GM19328 (cell line): Measurements from ENCODE around the gene BAZ1B.
"Not testable (repeated sequence)": the region's sequence is repeated elsewhere in the genome, so short reads cannot be mapped to it uniquely, and the experiment has no call there.

ENCODE experiments used
- ATAC-seq: cut with Tn5 transposase; IDR thresholded peaks from one replicate; pipeline ENCODE4 v1.9.1; 2021; ENCODE audit warnings: mild to moderate bottlenecking, moderate library complexity; ENCODE audit not compliant: unreplicated experiment

Gene BAZ1B

GRCh38 chr7:73427902-73428787 lies 93.9 kb downstream of the BAZ1B start:
- ATAC-seq, result no peak

DNA sequence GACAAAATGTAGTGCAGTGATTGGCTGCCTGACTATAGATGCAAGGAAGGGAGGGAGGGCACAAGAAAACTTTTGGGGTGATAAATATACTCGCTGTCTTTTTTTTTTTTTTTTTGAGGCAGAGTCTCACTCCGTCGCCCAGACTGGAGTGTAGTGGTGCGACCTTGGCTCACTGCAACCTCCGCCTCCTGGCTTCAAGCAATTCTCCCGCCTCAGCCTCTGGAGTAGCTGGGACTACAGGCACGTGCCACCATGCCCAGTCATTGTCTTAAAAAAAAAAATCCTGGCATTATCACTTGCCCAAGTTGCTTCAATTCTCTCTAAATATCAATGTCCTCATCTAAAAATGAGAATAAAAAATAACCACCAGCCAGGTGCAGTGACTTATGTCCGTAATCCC lies 96.1 kb downstream of the BAZ1B start:
- no peak for ATAC-seq

DNA sequence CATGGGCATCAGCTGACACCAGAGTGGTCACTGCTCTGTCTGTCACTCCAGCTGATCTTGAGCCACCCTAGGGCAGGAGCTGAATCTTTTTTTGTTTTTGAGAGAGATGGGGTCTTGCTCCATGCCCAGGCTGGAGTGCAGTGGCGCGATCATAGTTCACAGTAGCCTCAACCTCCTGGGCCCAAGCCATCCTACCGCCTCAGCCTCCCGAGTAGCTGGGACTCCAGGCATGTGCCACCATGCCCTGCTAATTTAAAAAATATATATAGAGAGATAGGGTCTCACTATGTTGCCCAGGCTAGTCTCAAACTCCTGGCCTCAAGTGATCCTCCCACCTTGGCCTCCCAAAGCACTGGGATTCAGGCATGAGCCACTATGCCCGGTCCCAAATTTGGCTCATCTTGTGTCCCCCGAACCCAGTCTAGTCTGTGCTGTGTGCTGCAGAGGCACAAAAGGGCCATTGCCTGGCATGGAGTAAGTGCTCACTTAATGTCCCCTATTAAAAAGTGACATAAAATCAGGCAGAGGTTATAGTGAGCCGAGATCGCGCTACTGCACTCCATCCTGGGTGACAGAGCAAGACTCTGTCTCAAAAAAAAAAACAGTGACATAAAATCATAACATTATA lies 96.6 kb downstream of the BAZ1B start:
- no peak for ATAC-seq

GRCh38 chr7:73424489-73424885 lies 97.6 kb downstream of the BAZ1B start:
- no peak for ATAC-seq

GRCh38 chr7:73423519-73424488 lies 98.3 kb downstream of the BAZ1B start:
- no peak for ATAC-seq

DNA sequence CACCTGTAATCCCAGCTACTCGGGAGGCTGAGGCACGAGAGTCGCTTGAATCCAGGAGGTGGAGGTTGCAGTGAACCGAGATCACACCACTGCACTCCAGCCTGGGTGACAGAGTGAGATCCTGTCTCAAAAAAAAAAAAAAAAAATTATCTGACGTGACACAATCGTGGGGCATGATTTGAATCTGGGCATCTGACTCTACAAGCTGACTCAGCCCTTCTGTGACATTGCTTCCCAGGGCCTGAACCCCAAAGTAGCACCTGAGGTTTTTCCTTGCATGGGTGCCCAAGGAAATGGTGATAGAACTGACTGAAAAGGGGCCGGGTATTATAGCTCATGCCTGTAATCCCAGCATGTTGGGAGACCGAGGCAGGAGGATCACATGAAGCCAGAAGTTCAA lies 101.5 kb downstream of the BAZ1B start:
- not testable (repeated sequence) for ATAC-seq

GRCh38 chr7:73420016-73420415 lies 102.1 kb downstream of the BAZ1B start:
- not testable (repeated sequence) for ATAC-seq

- no peak for ATAC-seq
Observed at GRCh38 chr7:73418113-73418703, 103.9 kb downstream of the BAZ1B start.

DNA sequence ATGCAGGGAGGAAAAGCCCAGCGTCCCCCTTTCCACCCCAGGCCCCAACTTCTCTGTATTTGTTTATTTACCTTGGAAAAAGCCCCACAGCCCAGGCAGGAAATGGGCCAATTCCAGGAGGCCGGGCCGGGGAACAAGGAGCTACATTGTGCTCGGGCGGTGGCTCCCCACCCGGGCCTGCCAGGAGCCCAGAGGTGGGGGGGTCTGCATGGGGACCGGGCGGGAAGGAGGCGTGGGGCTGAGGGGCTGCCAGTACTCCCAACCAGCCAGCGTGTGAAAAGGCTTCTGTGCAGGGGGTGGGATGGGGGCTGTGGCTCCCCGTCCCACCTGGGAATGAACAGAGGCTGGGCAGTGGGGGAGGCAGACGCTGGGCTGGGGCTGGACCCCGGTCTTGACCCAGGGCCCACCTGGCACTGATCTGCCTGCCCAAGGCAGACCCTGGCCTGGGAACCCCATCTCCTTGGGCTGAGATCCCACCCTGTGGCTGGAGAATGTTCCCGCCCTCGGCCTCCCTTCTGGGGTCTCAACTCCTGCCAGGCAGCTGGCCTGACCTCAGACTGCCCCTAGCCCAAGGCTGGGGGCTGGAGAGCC lies 111.5 kb downstream of the BAZ1B start:
- ATAC-seq, result not testable (repeated sequence)

- not testable (repeated sequence) for ATAC-seq
Observed at GRCh38 chr7:73404860-73405259, 117.2 kb downstream of the BAZ1B start.

GRCh38 chr7:73399185-73400050 lies 122.7 kb downstream of the BAZ1B start:
- ATAC-seq, result not testable (repeated sequence)

GRCh38 chr7:73397521-73398281 lies 124.4 kb downstream of the BAZ1B start:
- no peak for ATAC-seq

GRCh38 chr7:73395538-73396503 lies 126.3 kb downstream of the BAZ1B start:
- ATAC-seq, result no peak

GRCh38 chr7:73394422-73394821 lies 127.7 kb downstream of the BAZ1B start:
- ATAC-seq, result no peak

DNA sequence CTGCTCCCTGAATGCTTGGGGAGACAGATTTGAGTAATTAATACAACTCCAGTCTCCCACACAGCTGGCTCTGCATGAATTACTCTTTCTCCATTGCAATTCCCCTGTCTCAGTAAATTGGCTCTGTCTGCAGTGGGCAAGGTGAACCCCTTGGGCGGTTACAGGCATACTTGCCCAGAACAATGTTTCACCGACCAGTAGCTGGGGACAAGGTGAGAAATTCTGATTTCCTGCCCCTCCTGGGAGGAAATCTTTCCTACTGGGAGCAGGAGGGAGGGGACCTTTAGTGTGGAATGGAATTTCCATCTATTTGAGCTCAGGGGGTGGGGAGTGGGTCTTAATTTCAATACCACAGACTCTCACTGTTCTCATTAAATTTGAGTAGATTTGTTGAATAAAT lies 130.7 kb downstream of the BAZ1B start:
- no peak for ATAC-seq
